Kidney epithelial cell (primary cell): ENCODE measurements around the gene RSPO1. TPM values are rescaled to one million over a fixed set of nuclear protein-coding genes. Genes with fewer than 3 reads are reported as not detected.

Experiments used
- DNase-seq: peaks from one replicate; pipeline ENCODE4 v3.0.0-alpha.2; 2010; ENCODE audit warnings: low read depth
- H3K27me3 ChIP-seq: 2 replicates; pipeline ENCODE4 v1.6.0; 2011; ENCODE audit warnings: low read length; ENCODE audit not compliant: control insufficient read depth, insufficient read depth
- H3K36me3 ChIP-seq: 2 replicates; pipeline ENCODE4 v1.5.1; 2011; ENCODE audit warnings: low read length; ENCODE audit not compliant: control insufficient read depth, insufficient read depth
- H3K4me3 ChIP-seq: 2 replicates; pipeline ENCODE4 v1.5.1; 2011; ENCODE audit warnings: low read depth, mild to moderate bottlenecking, control low read depth, low read length
- total RNA-seq: library from RNA; depleted of rRNA; stranded (reverse); fragments of >200 nt; gene quantifications from 2 replicates; pipeline ENCODE4 v1.2.3, GENCODE V29; 2015
- TF ChIP-seq, protein P1 (sequence below): IDR thresholded peaks from 2 replicates; pipeline ENCODE4 v1.5.1; 2011; ENCODE audit warnings: mild to moderate bottlenecking, moderate library complexity, low read length, control low read depth, inconsistent platforms; ENCODE audit not compliant: insufficient read depth, poor library complexity, severe bottlenecking

The RSPO1 gene
- total RNA-seq, 1 donor from 2014 or later: 0.08 TPM

DNA sequence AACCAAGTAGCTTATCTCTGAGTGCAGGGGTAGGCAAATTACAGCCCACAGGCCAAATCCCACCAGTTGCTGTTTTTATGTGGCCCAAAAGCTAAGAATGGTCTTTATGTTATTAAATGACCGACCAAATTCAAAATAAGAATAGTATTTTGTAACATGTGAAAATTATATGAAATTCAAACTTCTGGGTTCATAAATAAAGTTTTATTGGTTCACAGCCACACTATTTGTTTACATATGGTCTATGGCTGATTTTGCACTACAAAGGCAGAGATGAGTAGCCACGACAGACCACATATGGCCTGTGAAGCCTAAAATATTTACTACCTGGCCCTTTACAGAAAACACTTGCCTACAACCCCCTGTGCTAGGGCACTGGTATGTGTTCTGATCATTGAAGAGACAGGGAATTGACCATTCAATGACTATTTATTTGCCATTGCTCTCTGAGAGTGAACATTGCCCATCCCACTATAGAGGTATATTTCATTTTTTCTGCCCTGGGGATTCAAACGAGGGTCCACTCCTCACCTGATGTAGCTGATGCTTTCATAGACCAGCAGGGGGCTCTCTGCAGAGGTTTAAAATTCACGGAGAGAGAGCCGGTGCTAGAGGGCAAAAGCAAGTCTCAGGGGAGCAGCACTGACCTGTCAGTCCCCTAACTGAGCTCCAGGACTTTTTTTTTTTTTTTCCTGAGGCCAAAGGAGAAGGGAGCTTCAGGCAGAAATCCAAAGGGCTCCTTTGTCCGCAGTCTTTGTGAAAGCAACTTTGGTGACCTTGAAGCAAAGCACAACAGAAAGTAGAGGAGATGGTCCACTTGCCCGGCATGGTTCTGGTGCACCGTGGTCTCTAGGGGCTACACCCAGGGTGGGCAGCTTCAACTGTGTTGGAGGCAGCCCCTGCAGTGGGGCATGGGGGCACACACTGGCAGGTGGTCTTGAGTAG is 31.7 kb downstream of the RSPO1 start:
- no peak for DNase-seq
- H3K4me3 ChIP-seq: no peak overlapping the region
- peaks cover 20% of the 10 kb centered on the region for H3K27me3 ChIP-seq
- no peaks in the 10 kb centered on the region for H3K36me3 ChIP-seq
- TF ChIP-seq, protein P1, sequence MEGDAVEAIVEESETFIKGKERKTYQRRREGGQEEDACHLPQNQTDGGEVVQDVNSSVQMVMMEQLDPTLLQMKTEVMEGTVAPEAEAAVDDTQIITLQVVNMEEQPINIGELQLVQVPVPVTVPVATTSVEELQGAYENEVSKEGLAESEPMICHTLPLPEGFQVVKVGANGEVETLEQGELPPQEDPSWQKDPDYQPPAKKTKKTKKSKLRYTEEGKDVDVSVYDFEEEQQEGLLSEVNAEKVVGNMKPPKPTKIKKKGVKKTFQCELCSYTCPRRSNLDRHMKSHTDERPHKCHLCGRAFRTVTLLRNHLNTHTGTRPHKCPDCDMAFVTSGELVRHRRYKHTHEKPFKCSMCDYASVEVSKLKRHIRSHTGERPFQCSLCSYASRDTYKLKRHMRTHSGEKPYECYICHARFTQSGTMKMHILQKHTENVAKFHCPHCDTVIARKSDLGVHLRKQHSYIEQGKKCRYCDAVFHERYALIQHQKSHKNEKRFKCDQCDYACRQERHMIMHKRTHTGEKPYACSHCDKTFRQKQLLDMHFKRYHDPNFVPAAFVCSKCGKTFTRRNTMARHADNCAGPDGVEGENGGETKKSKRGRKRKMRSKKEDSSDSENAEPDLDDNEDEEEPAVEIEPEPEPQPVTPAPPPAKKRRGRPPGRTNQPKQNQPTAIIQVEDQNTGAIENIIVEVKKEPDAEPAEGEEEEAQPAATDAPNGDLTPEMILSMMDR: peak; percentile 79

DNA sequence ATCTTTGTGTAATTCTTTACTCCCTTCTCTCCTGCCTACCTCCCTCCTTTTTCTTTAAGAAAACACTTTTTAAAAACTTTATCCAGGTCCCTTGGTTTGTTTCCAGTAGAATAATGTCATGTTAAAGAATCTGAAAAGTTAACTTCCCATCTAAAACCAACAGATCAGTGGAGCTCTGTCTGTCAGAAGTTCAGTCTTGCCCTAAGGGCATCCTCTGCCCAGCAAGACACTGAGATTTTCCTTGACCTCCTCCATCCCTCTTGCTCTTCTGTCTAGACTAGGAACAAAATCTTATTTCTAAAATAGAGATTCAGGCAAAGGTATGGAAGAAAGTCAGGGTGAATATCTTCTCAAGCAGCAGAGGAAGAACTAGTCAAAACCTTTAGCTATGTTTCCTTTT is 33.3 kb downstream of the RSPO1 start:
- TF ChIP-seq, protein P1: no peak
- Histone ChIP-seq H3K27me3 (peaks cover 9% of the 10 kb centered on the region), H3K36me3 (no peaks in the 10 kb centered on the region), H3K4me3 (no peak overlapping the region)
- no peak for DNase-seq

DNA sequence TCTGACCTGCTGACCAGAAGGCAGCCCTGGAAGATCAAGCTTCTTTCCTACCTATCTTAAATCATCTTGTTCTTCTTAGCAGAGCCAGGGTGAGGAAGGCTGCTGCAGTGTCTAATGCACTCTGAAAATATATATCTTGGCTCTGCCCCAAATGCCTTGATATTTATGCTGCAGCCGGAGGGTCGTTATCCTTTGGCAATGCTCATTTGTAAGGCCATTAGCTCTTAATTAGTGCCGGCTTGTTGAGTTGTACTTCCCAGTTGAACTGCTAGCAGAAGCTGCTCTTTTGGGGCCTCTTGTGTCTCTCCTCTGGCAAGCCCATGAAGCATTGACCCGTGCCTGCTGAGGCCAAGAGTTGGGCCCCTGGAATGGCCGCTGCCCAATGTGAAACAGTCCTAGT is 34.8 kb downstream of the RSPO1 start:
- TF ChIP-seq, protein P1: no peak

DNA sequence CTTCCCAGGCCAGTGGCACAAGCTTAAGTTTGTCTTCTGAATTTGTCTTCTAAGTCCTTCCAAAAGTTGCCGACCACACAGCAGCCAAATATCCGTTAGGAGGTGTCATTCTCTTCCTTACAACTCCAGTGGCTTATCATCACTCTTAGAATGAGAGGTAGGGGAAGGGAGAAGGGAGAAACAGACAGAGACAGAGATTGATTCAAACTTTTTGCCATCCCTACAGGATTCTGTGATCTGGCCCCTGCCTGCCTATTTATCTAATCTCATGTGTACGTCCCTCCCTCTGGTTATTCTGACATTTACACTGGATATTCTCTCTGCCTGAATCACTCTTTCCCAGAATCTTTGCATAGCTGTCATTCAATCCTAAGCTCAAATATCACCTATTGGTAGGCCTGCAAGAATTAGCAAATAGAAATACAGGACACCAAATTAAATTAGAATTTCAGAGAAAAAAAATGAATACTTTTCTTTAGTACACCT is 38.5 kb downstream of the RSPO1 start:
- Histone ChIP-seq H3K27me3 (no peaks in the 10 kb centered on the region), H3K36me3 (peaks cover 2% of the 10 kb centered on the region), H3K4me3 (peak overlapping the region; percentile 85)
- no peak for DNase-seq
- TF ChIP-seq, protein P1: no peak

More for the DNA sequence above, 34.8 kb downstream of the RSPO1 start:
- no peak for DNase-seq
- peaks cover 5% of the 10 kb centered on the region for H3K27me3 ChIP-seq
- H3K4me3 ChIP-seq: no peak overlapping the region
- H3K36me3 ChIP-seq: no peaks in the 10 kb centered on the region

DNA sequence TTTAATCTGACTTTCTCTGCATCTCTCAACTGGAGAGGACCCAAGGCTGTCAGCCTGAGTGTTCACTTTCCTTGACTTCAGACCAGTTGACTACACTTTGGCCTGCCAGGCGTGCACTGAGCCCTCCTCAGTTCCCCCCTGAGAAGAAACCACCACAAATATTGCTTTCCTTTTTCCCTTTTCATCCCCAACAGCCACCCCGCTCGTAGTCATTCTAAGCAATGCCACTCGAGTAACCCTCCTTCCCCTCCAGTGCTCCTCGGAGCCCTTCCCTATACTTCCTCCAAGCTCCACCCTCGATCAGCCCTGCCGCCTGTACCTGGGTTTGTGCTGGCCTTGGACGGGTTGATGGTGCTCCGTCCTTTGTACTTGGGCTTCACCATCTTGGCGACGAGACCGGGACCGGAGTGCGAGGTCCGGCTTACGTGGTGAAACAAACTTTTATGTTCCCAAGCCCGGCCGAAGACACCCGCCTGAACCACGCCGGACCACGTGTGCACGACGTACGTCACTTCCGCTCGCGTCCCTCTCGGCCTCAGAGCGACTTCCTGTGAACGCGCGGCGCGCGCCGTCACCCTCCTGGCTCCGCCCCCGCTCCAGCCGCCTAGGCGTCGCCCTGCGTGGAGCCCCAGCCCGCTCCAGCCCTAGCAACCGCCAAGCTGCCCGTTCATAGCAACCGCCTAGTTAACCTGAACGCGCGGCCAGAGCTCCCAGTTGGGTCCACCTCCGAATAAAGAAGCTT is 39.1 kb downstream of the RSPO1 start, which contains the start of gene GNL2:
Gene GNL2, minus strand, starts transcription at position 498 of the 742 bp plus-strand sequence. Its CDS starts 115 bp downstream, at position 383.
- peak; percentile 81 for DNase-seq
- TF ChIP-seq, protein P1: no peak
- Histone ChIP-seq H3K36me3 (peaks cover 2% of the 10 kb centered on the region), H3K27me3 (no peaks in the 10 kb centered on the region), H3K4me3 (peak within 1 kb of the TSS; percentile 85)
